Right renal cortex interstitium (tissue), 3 donors: ENCODE results near the gene NFAT5. TPM values are rescaled to one million over a fixed set of nuclear protein-coding genes. Genes with fewer than 3 reads are reported as not detected.

Experiments
- DNase-seq, 3 donors: peaks; one replicate each; pipeline ENCODE4 v3.0.0-alpha.2; 2013; ENCODE audit warnings: low read depth in 3 of 3, low spot score in 2 of 3
- polyA plus RNA-seq, 3 donors: library from polyadenylated mRNA; unstranded; fragments of 120-200 nt; gene quantifications; one replicate each; pipeline ENCODE4 v1.2.1, GENCODE V29; 2013; ENCODE audit not compliant: insufficient read length in 3 of 3

NFAT5 gene
- polyA plus RNA-seq, 3 donors: 30.7 to 37.0 (median 32.9) TPM

DNA sequence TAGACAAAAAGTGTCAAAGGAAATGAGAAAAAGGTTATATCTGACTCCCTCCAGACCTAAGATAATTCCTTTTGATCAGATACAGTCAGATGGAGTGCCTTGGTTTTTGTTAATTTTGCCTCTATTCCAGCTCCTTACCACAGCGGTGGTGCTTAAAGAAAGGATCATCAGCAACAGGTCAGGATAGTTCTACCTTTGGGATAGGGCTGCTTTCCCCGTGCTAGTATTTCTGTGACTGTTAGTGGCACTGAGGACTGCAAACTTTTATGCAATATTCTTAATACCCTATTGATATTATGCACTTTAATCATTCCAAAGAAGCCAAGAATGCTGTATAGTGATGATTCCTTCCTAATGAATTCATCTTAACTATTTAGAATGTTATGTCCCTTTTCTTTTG, 136.1 kb downstream of the NFAT5 start:
- no peak for DNase-seq

DNA sequence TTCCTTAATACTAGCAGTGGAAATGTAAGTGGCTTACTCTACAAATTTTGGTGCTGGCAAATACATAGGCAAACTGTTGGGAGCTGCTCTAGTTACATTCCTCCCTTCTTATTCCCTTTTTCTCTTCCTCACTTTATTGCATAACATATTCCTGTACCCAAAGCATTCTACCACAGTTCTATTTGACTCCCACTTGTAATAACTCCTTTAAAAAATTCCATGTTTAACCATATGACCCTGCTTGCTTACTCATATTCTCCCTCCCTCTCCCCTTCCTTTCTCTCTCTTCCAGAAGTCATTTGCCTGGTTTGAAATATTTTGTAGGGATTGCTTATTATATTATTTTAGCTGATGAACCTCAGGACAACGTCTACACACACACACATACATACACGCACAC, 137.9 kb downstream of the NFAT5 start:
- no peak for DNase-seq

DNA sequence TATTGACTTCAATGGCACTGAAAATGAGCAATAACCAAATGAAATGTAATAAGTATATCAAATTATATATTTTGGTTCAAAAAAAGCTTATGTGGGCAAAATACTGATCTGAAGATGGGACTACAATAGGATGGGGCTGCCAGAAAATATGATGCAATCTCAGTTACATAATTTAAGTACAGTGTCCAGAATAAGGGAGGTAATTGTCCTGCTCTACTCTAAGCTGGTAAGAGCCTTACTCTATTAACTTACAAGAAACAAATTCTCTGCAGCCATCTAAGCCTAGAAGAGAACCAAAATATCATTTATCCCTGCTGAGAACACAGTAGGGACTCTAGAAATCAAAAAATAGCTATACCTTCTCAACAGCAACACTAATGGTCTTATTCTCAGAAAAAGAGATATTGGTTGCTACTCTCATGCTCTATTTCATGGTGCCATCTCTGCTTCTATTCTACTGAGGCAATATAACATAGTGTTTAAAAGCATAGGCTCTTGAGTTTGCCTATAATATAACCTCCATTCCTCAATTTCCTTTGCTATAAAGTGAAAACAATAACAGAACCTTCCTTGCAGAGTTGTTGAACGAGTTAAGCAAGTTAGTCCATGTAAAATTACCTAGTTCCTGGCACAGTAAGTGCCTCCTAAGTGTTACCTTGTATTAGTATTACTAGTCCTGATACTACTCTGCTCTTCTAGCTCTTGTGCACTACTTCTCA, 140.6 kb downstream of the NFAT5 start:
- no peak for DNase-seq

DNA sequence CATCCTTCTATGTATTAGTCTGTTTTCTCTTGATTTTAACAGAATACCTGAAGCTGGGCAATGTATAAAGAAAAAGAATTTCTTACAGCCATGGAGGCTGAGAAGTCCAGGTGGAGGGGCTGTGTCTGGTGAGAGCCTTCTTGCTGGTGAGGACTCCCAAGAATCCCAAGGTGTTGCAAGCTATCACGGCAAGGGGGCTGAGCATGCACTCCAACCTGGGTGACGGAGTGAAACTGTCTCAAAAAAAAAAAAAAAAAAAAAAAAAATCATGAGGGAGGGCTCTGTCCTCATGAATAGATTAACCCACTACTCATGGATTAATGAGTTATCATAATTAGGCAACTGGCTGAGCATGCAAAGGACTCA, 141.2 kb downstream of the NFAT5 start:
- no peak for DNase-seq

DNA sequence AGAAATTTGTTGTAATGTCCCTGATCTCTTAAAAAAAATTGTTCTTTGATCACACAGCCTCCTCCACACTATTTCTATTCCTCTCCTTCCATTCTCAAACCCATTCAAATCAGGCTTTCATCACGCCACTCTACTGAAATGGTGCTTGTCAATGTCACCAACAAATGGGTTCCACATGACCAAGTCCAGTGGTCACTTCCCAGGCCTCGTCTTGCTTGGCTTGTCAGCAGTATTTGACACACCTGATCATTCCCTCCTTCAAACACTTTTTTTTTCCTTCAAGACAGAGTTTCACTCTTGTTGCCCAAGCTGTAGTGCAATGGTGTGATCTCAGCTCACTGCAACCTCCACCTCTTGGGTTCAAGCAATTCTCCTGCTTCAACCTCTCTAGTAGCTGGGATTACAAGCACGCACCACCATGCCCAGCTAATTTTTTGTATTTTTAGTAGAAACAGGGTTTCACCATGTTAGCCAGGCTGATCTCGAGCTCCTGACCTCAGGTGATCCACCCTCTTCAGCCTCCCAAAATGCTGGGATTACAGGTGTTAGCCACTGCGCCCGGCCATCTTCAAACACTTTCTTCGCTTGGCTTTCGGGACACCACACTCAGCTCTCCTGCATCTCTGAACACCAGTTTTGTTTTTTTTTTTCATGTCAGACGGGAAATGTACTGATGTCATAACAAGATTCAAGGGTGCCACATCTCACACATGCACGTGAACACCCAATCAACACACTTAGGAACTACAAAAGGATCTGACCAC, 142.3 kb downstream of the NFAT5 start:
- no peak for DNase-seq

DNA sequence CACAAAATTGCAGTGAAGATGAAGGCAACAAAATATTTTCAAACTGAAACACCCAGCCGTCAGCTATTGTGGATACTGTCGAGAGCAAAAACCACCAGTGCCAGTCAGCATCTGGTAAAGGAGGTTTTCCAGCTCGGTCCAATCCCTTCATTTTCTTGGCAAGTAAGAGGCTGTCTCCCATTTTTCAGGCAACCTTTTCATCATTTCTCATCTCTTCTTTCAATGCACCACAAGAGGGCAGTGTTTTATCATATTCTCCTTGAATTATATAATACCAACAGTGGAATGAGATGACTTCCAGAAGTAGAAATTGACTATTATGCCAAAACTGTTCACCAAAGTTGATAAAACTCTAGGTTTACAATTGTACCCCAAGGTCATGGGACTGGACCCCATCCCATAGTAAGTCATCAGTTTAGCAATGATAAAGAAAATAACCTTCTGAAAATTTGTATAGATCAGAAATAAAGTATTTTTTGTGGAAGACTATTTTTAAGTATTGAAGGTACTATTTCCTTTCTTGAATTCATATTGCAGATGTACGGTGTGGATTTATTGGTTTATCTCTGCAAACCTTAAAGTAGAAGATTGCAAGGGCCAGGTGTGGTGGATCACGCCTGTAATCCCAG, 143.8 kb downstream of the NFAT5 start:
- peak; percentile 47 to 57 (median 56) for DNase-seq

DNA sequence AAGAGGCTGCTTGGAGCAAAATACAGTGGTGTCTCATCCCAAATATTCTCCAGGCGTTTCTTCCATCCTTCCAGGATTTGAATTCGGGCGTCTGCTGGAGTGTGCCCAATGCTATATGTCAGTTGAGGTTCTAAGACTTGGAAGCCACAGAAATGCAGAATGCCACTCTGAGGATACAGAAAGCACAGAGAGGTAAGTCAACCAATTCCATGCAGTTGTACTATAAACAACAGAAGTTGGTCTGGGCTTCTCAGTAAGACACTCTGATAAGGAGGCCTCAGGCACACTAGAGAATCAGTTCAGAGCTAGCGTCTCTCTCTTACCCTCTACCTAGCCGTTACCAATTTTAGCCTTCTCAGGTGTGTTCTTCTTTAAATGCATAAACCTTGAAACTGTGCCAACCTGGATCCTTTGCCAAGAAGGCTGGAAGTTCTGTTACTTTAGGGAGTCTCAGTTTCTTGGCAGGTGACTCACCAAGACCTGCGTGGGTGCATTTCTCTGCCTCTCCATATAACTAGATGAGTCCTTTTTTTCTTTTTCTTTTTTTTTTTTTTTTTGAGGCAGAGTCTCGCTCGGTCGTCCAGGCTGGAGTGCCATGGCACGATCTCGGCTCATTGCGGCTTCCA, 145.5 kb downstream of the NFAT5 start:
- no peak for DNase-seq

DNA sequence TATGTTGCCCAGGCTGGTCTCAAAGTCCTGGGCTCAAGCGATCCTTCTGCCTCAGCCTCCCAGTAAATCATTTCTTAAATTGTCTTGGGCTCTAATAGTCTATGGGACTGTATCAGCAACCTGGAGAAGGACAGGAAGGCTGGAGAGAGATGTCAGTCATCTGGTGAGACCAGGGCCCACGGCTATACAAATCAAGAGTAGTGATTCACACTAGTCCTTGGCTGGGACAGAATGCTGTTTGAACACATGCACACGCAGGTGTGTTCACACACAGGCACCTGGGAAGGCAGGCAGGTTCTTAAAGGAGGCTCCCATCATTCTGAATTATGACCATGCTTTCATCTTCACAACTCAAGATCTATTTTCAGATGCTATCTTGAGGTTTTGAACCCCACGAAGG, 146.5 kb downstream of the NFAT5 start:
- DNase-seq: no peak

DNA sequence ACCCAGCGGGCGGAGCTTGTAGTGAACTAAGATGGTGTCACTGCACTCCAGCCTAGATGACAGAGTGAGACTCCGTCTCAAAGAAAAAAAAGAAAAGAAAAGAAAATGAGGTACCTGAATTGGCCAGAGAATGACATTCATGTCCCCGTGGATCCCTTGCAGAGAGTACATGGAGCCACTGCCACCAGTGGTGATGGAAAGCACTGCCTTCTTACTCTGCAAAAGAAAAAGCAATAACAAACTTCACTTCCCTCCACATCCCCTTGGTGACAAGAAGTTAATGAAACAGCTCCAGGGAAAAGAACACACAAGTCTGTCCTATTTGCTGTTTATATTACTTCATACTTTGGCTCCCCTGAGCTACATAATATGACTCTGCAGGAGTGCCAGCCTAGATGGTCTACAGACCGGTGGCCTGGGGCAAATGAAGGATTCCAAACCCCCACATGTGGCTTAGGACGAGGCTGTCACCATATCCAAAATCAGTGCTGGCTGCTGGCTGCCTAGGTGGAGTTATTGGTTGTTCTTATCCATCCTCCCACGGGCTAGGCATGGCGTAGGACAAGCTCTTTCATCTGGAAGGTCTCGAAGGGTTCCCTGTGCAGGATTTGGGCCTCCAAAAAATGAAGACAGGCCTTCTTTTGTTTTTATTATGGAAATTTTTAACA, 147.3 kb downstream of the NFAT5 start:
- no peak for DNase-seq

DNA sequence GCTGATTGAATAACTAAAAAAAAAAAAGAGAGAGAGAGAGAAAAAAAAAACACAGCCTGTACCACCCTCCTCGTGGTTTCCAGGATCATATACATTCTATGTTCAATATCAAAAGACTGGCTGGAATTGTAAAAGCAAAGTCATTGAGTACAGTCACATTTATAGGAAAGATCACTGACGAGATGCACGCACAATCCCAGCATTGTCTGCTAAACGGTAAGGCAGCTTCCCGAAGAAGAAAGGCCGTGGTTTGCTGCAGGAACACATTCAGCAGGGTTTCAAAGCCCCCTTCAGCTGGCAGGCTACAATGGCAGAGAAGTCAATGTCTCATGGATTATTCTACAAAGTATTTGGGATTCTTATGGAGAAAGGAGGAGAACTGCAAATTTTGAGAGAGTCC, 151.3 kb downstream of the NFAT5 start:
- DNase-seq: no peak

DNA sequence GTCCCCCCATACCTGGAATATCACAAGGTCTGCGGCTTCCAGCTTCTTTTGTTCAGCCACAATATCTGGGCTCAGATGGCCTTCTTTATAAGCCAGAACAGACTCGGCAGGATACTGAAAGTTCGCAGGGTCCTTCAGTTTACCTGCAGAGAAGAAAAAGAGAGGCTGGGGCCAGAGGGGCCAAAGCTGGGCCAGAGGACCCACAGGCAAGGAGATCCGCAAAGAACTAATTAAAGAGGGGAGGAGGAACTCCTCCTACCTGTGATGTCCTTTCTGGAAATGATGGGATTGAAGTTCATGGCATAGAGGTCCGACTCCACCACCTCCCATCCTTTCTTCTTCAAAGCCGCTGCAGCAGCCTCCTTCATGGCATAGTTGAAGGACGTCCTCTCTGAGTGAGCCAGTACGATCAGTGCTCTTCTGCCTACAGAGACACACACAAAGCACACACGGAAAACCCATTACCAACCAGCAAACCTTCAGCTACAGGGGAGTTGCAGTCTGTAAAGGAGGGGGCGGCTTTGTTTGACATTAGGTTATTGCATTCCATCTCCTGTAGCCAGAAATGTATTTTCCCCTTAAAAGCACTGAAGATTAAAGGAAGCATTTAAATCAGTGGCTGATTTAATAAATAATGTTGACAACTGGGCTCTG, 152.5 kb downstream of the NFAT5 start:
- DNase-seq: no peak

DNA sequence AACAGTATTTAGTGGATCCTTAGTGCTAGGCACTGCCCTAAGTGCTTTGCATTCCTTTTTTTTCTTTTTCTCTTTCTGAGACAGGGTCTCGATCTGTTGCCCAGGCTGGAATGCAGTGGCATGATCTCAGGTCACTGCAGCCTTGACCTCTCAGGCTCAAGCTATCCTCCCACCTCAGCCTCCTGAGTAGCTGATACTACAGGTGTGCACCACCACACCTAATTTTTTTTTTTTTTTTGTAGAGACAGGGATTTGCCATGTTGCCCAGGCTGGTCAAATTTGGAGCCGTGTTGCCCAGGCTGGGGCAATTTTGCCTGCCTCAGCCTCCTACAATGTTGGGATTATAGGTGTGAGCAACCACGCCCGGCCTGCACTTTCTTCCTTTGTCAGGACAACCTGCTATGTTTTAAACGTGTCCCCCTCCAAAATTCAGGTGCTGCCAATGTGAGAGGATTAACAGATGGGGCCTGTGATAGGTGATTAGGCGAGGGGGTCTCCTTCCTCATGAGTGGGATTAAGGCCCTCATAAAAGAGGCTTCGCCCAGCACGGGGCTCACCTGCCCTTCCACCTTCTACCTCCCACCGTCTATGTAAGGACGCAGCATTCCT, 155.2 kb downstream of the NFAT5 start:
- DNase-seq: no peak

DNA sequence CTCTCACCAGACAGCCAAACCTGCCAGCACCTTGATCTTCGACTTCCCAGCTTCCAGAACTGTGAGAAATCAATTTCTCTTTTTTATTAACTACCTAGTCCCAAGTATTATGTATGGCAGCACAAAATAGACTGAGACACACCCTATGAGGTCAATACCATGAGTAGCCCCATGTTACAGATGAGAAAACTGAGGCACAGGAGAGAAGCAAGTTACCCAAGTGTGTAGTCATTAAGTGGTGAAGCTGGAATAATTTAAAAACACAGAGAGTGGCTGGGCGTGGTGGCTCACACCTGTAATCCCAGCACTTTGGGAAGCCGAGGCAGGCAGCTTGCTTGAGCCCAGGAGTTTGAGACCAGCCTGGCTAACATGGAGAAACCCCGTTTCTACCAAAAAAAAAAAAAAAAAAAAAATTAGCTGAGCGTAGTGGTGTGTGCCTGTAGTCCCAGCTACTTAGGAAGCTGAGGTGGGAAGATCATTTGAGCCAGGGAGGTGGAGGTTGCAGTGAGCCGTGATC, 155.7 kb downstream of the NFAT5 start:
- no peak for DNase-seq

DNA sequence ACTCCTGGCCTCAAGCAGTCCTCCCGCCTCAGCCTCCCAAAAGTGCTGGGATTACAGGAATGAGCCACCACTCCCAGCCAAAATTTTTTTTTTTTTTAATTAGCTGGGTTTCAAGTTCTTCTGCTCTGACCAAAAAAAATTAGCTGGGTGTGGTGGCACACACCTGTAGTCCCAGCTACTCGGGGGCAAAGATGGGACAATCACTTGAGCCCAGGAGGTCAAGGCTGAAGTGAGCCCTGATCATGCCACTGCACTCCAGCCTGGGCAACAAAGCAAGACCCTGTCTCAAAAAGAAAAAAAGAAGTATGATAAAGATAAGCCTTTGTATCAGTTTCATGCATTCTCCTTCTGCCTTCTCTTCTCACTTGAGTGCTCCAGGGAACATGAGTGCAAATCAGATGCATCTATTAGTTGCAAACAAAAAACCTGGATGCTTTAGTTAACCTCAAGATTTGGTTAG, 158.7 kb downstream of the NFAT5 start:
- DNase-seq: no peak

DNA sequence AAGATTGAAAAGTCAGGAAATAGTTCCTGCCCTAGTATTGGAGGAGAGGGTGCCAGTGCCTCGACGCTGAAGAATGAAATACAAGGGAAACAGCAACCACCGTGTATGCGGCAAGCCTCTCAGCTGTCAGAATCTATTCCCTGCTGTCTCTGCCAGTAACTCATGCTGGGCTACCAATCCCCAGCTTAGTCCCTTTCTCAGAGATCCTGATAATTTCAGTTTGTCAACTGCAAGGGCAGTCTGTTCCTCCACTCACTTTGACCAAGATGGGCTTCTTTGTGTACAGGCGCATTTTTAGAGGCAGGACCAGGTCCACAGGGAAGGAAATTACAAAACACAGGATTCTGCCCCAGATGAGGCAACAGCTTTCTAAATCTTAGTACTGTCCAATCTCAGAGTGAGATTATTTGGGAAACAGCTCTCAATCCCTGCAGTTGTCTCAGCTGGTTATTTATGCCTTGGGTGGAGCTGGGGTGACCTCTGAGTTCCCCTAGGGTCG, 159.3 kb downstream of the NFAT5 start:
- DNase-seq: no peak

DNA sequence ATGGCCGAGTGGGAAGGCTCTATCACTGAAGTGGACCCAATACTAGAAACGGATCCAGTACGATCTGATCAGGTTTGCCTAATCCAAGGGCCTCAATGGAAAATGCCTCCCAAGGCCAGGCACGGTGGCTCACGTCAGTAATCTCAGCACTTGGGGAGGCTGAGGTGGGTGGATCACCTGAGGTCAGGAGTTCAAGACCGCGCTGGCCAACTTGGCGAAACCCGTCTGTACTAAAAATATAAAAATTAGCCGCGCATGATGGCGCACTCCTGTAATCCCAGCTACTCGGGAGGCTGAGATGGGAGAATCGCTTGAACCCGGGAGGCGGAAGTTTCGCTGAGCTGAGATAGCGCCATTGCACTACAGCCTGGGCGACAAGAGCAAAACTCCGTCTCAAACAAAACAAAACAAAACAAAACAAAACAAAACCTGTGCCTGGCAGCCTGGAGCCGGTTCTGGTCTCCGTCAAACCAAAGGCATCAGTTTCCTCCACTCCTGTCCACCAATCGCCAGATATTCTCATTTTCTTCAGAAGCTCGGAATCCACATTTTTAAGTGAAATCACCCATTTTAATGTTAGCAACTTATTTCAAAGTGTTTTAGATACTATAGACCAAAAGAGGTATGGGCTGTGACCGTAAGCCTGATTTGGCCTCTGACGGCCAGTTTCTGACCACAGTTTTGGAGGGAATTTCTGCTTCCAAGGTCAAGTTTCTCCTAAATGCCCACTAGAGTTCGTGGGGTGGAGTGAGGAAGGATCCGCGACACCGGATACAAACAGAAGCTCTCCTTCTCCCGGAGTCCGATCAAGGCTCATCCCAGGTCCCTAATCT, 159.9 kb downstream of the NFAT5 start:
- DNase-seq: no peak

DNA sequence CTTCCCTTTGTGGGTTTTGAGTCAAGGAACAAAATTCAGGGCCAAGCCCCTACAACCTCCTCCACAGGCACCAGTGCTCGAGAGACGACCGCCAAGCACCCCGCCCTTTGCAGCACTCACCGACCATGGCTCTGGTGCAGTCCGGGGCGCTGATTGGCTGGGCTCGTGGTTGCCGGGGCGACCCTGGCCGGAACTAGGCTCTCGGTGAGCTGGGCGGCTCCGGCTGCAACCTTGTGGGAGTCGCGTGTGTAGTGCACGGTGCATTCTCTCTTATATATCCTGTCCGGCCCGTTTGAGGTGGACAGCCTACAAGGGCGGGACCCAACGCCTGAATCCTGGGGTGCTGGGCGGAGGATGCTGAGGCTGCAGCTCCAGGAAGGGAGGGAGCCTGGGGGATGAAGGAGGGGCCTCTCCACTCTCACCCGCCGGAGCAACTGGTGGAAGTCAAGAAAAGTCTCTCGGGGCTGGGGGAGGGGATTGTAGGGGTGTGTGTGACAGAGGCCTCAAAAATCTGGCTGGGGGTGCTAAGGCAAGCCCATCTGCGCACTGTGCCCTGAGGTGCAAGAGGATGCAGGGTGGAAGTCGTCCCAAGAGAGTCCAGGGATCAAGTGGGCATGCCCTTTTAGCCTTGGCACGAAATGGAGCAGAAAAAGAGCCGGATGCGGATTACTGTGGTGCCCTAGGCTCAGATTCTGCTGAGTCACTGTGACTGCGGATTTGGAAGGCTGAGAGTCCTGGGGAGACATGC, 160.7 kb downstream of the NFAT5 start, which contains the start of gene NQO1:
TSS of gene NQO1 (minus strand) at position 248 of the 748 bp plus-strand sequence. CDS start at position 127, 121 bp downstream.
- DNase-seq: peak in 2 of 3 donors; percentile 69 to 77

DNA sequence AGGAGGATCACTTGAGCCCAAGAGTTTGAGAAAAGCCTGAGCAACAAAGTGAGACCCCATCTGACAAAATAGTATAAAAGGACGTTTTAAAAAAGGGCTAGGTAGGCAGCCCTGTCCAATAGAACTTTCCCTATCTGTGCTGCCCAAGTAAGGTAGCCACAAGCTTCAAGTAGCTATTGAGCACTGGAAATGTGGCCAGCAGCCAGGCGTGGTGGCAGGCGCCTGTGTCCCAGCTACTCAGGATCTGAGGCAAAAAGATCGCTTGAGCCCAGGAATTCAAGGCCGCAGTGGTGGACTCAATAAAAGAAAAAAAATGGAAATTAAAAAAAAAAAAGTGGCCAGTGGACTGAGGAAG, 162.1 kb downstream of the NFAT5 start:
- DNase-seq: no peak
